Vein endothelial cell (primary cell): Measurements from ENCODE around the gene TRIP6. TPM values are rescaled to one million over a fixed set of nuclear protein-coding genes. Genes with fewer than 3 reads are reported as not detected.

ENCODE experiments used
- small RNA-seq: library from RNA; depleted of rRNA; stranded (forward); fragments of <200 nt; gene quantifications from one replicate; pipeline ENCODE3, GENCODE V24; 2012
- total RNA-seq: library from RNA; depleted of rRNA; stranded (reverse); fragments of >200 nt; gene quantifications from 2 replicates; pipeline ENCODE4 v1.2.3, GENCODE V29; 2012

The TRIP6 gene
- 92.8 and 104 TPM in 2 replicates for total RNA-seq

GRCh38 chr7:100867040-100867775 lies at the start of gene TRIP6:
TSS of gene TRIP6 (plus strand) at chr7:100867387. CDS start at chr7:100867498, 111 bp downstream.

GRCh38 chr7:100827330-100828226 lies 39.6 kb upstream of the TRIP6 start, which contains the start of gene EPHB4:
TSS of gene EPHB4 (minus strand) at chr7:100827523. CDS start at chr7:100827030, 493 bp downstream.

GRCh38 chr7:100852048-100852872 lies 14.9 kb upstream of the TRIP6 start, which contains the start of gene SLC12A9:
TSS of gene SLC12A9 (plus strand) at chr7:100852713. CDS start at chr7:100854198, 1,485 bp downstream.

GRCh38 chr7:100874577-100875355 lies 7.6 kb downstream of the TRIP6 start, which contains the start of gene SRRT:
TSS of gene SRRT (plus strand) at chr7:100875103. CDS start at chr7:100875591, 488 bp downstream.

GRCh38 chr7:100888988-100889750 lies 22.0 kb downstream of the TRIP6 start, which contains the start of gene UFSP1:
TSS of gene UFSP1 (minus strand) at chr7:100889715. CDS start at chr7:100889271, 444 bp downstream.

GRCh38 chr7:100895701-100895955 lies 28.4 kb downstream of the TRIP6 start, which contains the start of gene ACHE:
TSS of gene ACHE (minus strand) at chr7:100895888. CDS start at chr7:100894232, 1,656 bp downstream.

Small RNA genes lying within 50 kb of the gene (small RNA-seq; reads per million reads assigned to genes)
- gene RN7SL549P (not detected), gene RN7SL750P (not detected)

Other genes with a start within 250 kb of the TRIP6 start
- gene TFR2, start 225.8 kb upstream of the TRIP6 start, total RNA-seq, result under 0.01 and 0.38 TPM in 2 replicates
- not detected in 2 replicates for gene ACTL6B, start 210.9 kb upstream of the TRIP6 start, total RNA-seq
- 122 and 150 TPM in 2 replicates for gene GNB2, start 193.6 kb upstream of the TRIP6 start, total RNA-seq
- 22.8 and 26.1 TPM in 2 replicates for gene GIGYF1, start 173.1 kb upstream of the TRIP6 start, total RNA-seq
- gene POP7, start 161.3 kb upstream of the TRIP6 start, total RNA-seq, result 39.2 and 43.6 TPM in 2 replicates
- gene EPO, start 146.9 kb upstream of the TRIP6 start, total RNA-seq, result not detected in 2 replicates
- not detected in 2 replicates for gene ZAN, start 133.8 kb upstream of the TRIP6 start, total RNA-seq
- 389 and 468 TPM in 2 replicates for gene EPHB4, start 39.9 kb upstream of the TRIP6 start, total RNA-seq
- 36.6 and 43.1 TPM in 2 replicates for gene SLC12A9, start 14.7 kb upstream of the TRIP6 start, total RNA-seq
- 47.6 and 59.8 TPM in 2 replicates for gene SRRT, start 7.7 kb downstream of the TRIP6 start, total RNA-seq
- 2.5 and 2.9 TPM in 2 replicates for gene UFSP1, start 22.3 kb downstream of the TRIP6 start, total RNA-seq
- 1.1 and 2.0 TPM in 2 replicates for gene ACHE, start 28.5 kb downstream of the TRIP6 start, total RNA-seq
- under 0.01 TPM in 1 of 2 replicates, not detected in the other for gene MUC3A, start 82.1 kb downstream of the TRIP6 start, total RNA-seq
- gene MUC12, start 102.2 kb downstream of the TRIP6 start, total RNA-seq, result not detected in 2 replicates
- not detected in 2 replicates for gene MUC17, start 152.7 kb downstream of the TRIP6 start, total RNA-seq
- gene TRIM56, start 218.1 kb downstream of the TRIP6 start, total RNA-seq, result 11.1 and 12.4 TPM in 2 replicates